Activated CD8-positive, alpha-beta memory T cell treated with anti-CD3 and anti-CD28 coated beads, Interleukin-2, amount 10 ng/mL, durations not matched to agents 7 days and 5 days (primary cell): Measurements from ENCODE around the gene CLSTN2. TPM values are rescaled to one million over a fixed set of nuclear protein-coding genes. Genes with fewer than 3 reads are reported as not detected.

Experiments used
- ATAC-seq: fragments of 150-1000 bp; cut with Tn5 transposase; one replicate; pipeline ENCODE4 v1.10.0; 2021; ENCODE audit warnings: moderate library complexity
- CTCF ChIA-PET: fragments of 350-600 bp; sonication (Branson Sonifier 250); formaldehyde crosslinking; loops from one replicate; lab custom pipeline; 2021; ENCODE audit warnings: antibody characterized with exemption; lab: Charles Lee
- DNase-seq: peaks from one replicate; pipeline ENCODE4 v3.0.0-alpha.2; 2020
- H3K27ac Mint-ChIP-seq: one replicate; pipeline ENCODE4 v1.8.0; 2021; ENCODE audit warnings: mild to moderate bottlenecking, mixed read lengths
- H3K27me3 Mint-ChIP-seq: one replicate; pipeline ENCODE4 v1.8.0; 2021; ENCODE audit warnings: mixed read lengths
- H3K36me3 Mint-ChIP-seq: one replicate; pipeline ENCODE4 v1.8.0; 2021; ENCODE audit warnings: mild to moderate bottlenecking, mixed read lengths
- H3K4me1 Mint-ChIP-seq: one replicate; pipeline ENCODE4 v1.8.0; 2021; ENCODE audit warnings: mixed read lengths
- H3K4me3 Mint-ChIP-seq: one replicate; pipeline ENCODE4 v1.8.0; 2021; ENCODE audit warnings: mild to moderate bottlenecking, moderate library complexity, mixed read lengths
- H3K9me3 Mint-ChIP-seq: one replicate; pipeline ENCODE4 v1.8.0; 2022; ENCODE audit warnings: low read depth, mixed read lengths
- total RNA-seq, 2 experiments: library from RNA; stranded (reverse); gene quantifications; one replicate each; pipeline ENCODE4 v1.2.3, GENCODE V29; 2021

The CLSTN2 gene
- total RNA-seq, 2 experiments from 2014 or later: 0.07 TPM; not detected in 1

GRCh38 chr3:140296796-140297352, 361.9 kb downstream of the CLSTN2 start:
- H3K27me3 Mint-ChIP-seq: no peaks in the 10 kb centered on the region
- H3K4me3 Mint-ChIP-seq: no peak overlapping the region
- CTCF ChIA-PET: no interaction called here
- no peak overlapping the region for H3K27ac Mint-ChIP-seq
- H3K4me1 Mint-ChIP-seq: no peaks in the 10 kb centered on the region
- DNase-seq (no peak), ATAC-seq (no peak)
- H3K9me3 Mint-ChIP-seq: no peaks in the 10 kb centered on the region
- H3K36me3 Mint-ChIP-seq: no peaks in the 10 kb centered on the region

- no peaks in the 10 kb centered on the region for H3K9me3 Mint-ChIP-seq
Observed at GRCh38 chr3:140298043-140298442, 363.1 kb downstream of the CLSTN2 start.

DNA sequence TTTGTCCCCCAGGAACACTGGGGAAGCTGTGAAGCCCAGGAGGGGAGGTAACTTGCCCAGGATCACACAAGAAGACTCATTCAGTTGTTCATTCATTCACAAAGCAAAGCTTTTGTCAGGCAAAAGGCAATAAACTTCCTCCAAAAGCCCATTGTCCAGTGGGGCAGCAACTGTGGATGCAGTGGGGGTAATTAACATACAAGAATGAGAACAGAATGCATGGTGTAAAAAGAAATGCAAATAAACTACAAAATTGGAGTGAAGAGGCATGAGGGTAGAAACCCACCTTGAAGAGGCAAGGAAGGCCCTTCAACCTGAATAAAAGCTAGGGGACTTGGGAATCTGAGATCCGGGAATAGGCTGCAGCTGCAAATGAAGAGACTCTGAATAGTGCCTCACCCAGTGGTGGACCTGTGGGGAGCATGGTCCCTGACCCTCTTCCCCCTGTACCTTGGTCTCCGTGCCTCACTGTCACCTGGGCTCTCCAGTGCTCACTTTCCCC, 363.6 kb downstream of the CLSTN2 start:
- CTCF ChIA-PET: no interaction called here
- H3K9me3 Mint-ChIP-seq: no peaks in the 10 kb centered on the region

More at GRCh38 chr3:140298043-140298442, 363.1 kb downstream of the CLSTN2 start:
- CTCF ChIA-PET: no interaction called here
- ATAC-seq: no peak
- no peak for DNase-seq
- Mint-ChIP-seq H3K36me3 (no peaks in the 10 kb centered on the region), H3K27me3 (no peaks in the 10 kb centered on the region), H3K4me3 (no peak overlapping the region), H3K4me1 (no peaks in the 10 kb centered on the region), H3K27ac (no peak overlapping the region)

DNA sequence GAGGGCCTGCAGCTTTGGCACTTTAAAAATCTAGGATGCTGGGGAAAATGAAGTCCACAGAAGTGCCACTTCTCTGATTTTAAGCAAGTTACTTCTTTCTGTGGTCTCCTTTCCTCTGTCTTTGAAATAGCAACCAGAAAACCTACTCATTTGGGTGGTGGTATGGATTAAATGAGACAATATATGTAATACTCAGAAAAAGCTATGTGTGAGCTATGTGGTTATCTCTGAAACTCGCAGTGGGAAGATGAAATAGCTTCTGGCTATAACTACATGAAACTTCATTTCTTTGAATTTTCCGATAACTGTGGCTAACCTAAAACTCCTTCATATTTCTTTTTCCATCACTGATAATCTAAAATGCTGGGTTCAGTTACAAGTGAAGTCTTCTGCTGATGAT, 368.9 kb downstream of the CLSTN2 start:
- Mint-ChIP-seq H3K27ac (no peak overlapping the region), H3K27me3 (no peaks in the 10 kb centered on the region), H3K4me1 (no peaks in the 10 kb centered on the region), H3K9me3 (no peaks in the 10 kb centered on the region), H3K4me3 (no peak overlapping the region), H3K36me3 (no peaks in the 10 kb centered on the region)
- no peak for DNase-seq
- no peak for ATAC-seq
- CTCF ChIA-PET: no interaction called here

More for the DNA sequence above, 363.6 kb downstream of the CLSTN2 start:
- no peak overlapping the region for H3K4me3 Mint-ChIP-seq
- H3K27me3 Mint-ChIP-seq: no peaks in the 10 kb centered on the region
- H3K4me1 Mint-ChIP-seq: no peaks in the 10 kb centered on the region
- ATAC-seq (no peak), DNase-seq (no peak)
- no peak overlapping the region for H3K27ac Mint-ChIP-seq
- H3K36me3 Mint-ChIP-seq: no peaks in the 10 kb centered on the region

DNA sequence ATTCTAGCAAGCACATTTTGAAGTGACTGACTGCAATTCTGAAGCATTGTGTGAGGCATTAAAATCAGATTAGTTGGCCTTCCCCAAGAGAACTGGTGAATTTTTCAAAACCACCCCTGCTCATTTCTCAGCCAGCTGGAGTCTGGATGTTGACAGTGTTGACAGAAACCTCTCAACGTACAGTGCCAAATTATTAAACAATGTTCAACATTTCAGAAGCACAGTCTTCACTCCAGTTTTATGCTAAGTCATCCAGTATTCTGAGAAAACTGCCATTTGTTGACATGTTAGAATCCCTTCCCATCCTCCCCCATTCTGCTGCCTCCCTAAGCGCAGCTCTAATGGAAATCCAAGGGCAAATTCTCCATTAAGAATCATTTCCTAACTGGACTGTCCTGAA, 373.6 kb downstream of the CLSTN2 start:
- Mint-ChIP-seq H3K36me3 (no peaks in the 10 kb centered on the region), H3K4me3 (no peak overlapping the region), H3K4me1 (no peaks in the 10 kb centered on the region), H3K9me3 (no peaks in the 10 kb centered on the region), H3K27me3 (no peaks in the 10 kb centered on the region), H3K27ac (no peak overlapping the region)
- no peak for DNase-seq
- ATAC-seq: no peak
- CTCF ChIA-PET: no interaction called here

DNA sequence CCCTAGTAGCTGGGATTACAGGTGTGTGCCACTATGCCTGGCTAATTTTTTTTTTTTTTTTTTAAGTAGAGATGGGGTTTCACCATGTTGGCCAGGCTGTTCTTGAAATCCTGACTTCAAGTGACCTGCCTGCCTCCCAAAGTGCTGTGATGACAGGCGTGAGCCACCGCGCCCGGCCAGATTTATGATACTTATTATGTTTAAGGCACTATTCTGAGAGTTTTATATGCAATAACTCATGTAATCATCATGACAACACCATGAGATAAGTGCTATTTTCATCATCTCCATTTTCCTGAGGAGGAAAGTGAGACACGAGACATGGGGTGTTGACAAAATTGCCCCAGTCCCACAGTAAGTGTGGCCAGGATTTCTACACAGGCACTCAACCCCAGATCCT, 376.4 kb downstream of the CLSTN2 start:
- DNase-seq (no peak), ATAC-seq (no peak)
- H3K27ac Mint-ChIP-seq: no peak overlapping the region
- no peaks in the 10 kb centered on the region for H3K9me3 Mint-ChIP-seq
- H3K4me3 Mint-ChIP-seq: no peak overlapping the region
- no peaks in the 10 kb centered on the region for H3K27me3 Mint-ChIP-seq
- no peaks in the 10 kb centered on the region for H3K36me3 Mint-ChIP-seq
- CTCF ChIA-PET: no interaction called here
- H3K4me1 Mint-ChIP-seq: no peaks in the 10 kb centered on the region

DNA sequence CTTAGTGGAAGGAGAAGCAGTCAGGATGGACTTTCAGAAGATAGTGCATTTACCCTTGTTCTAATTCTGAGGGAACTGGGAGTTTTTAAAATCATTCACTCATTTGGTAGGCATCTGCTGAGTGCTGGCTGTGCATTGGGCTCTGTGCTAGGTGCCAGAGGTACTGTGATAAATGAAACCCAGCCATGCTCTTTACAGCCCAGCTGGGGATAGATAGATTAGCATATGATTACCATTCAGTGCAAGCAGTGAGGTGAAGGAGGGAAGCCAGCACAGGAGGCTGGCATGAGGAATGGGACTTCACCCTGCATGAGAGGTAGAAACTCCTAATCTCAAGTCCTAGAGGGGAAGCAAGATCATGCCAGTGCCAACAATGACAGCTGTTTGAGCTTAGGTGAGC, 381.0 kb downstream of the CLSTN2 start:
- CTCF ChIA-PET: no interaction called here
- no peak overlapping the region for H3K27ac Mint-ChIP-seq
- no peaks in the 10 kb centered on the region for H3K4me1 Mint-ChIP-seq
- no peak overlapping the region for H3K4me3 Mint-ChIP-seq
- no peaks in the 10 kb centered on the region for H3K27me3 Mint-ChIP-seq
- H3K9me3 Mint-ChIP-seq: no peaks in the 10 kb centered on the region
- ATAC-seq: no peak
- DNase-seq: no peak
- H3K36me3 Mint-ChIP-seq: no peaks in the 10 kb centered on the region

DNA sequence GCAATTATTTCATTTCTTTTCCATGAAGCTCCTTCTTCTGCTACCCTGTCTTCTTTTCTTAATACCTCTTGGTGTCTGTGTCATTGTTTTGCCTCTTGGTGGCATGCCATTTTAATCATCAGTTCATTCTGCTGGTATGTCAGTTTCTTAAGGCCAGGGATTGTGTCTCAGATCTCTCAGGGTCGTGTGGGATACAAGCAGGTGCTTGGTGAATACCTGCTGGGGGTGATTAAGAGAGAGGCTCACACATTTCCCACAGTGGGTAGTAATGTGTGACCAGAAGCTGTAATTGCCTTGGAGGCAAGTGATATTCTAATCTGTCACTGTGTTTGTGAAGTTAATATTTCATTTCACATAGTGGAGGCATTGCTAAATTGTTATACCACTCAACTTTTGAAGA, 381.5 kb downstream of the CLSTN2 start:
- CTCF ChIA-PET: no interaction called here
- no peak for DNase-seq
- Mint-ChIP-seq H3K27ac (no peak overlapping the region), H3K36me3 (no peaks in the 10 kb centered on the region), H3K27me3 (no peaks in the 10 kb centered on the region), H3K4me1 (no peaks in the 10 kb centered on the region), H3K4me3 (no peak overlapping the region), H3K9me3 (no peaks in the 10 kb centered on the region)
- no peak for ATAC-seq

DNA sequence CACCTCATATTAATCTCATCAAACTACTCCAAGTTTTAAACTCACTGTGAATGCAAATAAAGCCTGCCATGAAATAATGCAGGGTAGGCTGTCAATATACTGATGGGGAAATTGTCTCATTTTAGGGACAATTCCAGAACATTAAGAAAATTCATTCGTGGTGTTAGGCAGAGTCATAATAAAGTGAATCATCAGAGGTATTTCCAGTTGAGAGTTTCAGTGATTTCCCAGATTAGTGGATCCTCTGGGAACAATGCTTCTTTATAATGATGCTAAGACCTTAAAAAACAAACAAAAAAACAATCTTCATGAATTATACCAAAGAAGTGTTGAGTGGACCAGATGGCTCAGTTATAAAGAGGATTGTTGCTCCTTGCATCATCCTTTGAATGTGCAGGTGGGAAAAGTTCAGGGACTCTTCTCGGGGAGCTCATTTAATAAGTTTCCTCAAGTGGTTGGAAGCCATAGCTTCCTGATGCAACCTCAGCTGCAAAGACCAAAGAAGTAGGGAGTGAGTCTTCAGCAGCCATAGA, 381.9 kb downstream of the CLSTN2 start:
- no peak overlapping the region for H3K27ac Mint-ChIP-seq
- H3K9me3 Mint-ChIP-seq: no peaks in the 10 kb centered on the region
- CTCF ChIA-PET: no interaction called here
- no peaks in the 10 kb centered on the region for H3K36me3 Mint-ChIP-seq
- ATAC-seq (no peak), DNase-seq (no peak)
- H3K4me3 Mint-ChIP-seq: no peak overlapping the region
- H3K27me3 Mint-ChIP-seq: no peaks in the 10 kb centered on the region
- no peaks in the 10 kb centered on the region for H3K4me1 Mint-ChIP-seq

- H3K9me3 Mint-ChIP-seq: no peaks in the 10 kb centered on the region
- H3K4me3 Mint-ChIP-seq: no peak overlapping the region
- no peak overlapping the region for H3K27ac Mint-ChIP-seq
- no peaks in the 10 kb centered on the region for H3K27me3 Mint-ChIP-seq
- H3K36me3 Mint-ChIP-seq: no peaks in the 10 kb centered on the region
- ATAC-seq (no peak), DNase-seq (no peak)
- no peaks in the 10 kb centered on the region for H3K4me1 Mint-ChIP-seq
- CTCF ChIA-PET: no interaction called here
Observed at GRCh38 chr3:140319739-140320138, 384.8 kb downstream of the CLSTN2 start.

GRCh38 chr3:140323561-140323960, 388.6 kb downstream of the CLSTN2 start:
- H3K36me3 Mint-ChIP-seq: no peaks in the 10 kb centered on the region
- H3K27ac Mint-ChIP-seq: no peak overlapping the region
- no peak overlapping the region for H3K4me3 Mint-ChIP-seq
- H3K27me3 Mint-ChIP-seq: no peaks in the 10 kb centered on the region
- DNase-seq (no peak), ATAC-seq (no peak)
- CTCF ChIA-PET: no interaction called here
- no peaks in the 10 kb centered on the region for H3K4me1 Mint-ChIP-seq
- no peaks in the 10 kb centered on the region for H3K9me3 Mint-ChIP-seq

- H3K36me3 Mint-ChIP-seq: no peaks in the 10 kb centered on the region
- no peaks in the 10 kb centered on the region for H3K4me1 Mint-ChIP-seq
- no peak for ATAC-seq
- H3K27ac Mint-ChIP-seq: no peak overlapping the region
- DNase-seq: no peak
- H3K9me3 Mint-ChIP-seq: no peaks in the 10 kb centered on the region
- CTCF ChIA-PET: no interaction called here
- H3K4me3 Mint-ChIP-seq: no peak overlapping the region
- H3K27me3 Mint-ChIP-seq: peaks cover 5% of the 10 kb centered on the region
Observed at GRCh38 chr3:140332131-140332530, 397.1 kb downstream of the CLSTN2 start.

GRCh38 chr3:140334132-140334929, 399.3 kb downstream of the CLSTN2 start:
- DNase-seq (no peak), ATAC-seq (no peak)
- CTCF ChIA-PET: no interaction called here
- Mint-ChIP-seq H3K9me3 (no peaks in the 10 kb centered on the region), H3K36me3 (no peaks in the 10 kb centered on the region), H3K27ac (no peak overlapping the region), H3K27me3 (peaks cover 5% of the 10 kb centered on the region), H3K4me3 (no peak overlapping the region), H3K4me1 (no peaks in the 10 kb centered on the region)

DNA sequence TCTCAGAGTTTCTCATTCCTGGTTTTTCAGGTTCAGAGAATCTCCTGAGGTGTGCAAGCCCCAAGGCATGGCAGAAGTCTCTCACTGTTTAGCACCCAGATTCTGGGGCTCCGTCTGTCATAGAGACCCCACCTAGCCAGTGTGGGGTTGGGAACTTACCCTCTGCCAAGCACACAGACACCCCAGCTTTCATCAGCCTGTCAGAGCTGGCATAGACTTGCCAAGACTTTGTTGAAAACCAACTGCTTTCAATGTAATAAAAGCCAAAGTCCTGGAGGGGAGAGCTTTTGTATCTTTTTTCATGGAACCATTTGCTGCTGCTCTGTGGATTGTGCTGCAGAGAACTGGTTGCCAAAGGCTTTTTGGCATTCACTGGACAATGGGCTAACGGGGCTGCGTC, 401.5 kb downstream of the CLSTN2 start:
- Mint-ChIP-seq H3K36me3 (no peaks in the 10 kb centered on the region), H3K9me3 (no peaks in the 10 kb centered on the region), H3K27ac (no peak overlapping the region), H3K27me3 (peaks cover 5% of the 10 kb centered on the region), H3K4me1 (no peaks in the 10 kb centered on the region), H3K4me3 (no peak overlapping the region)
- CTCF ChIA-PET: no interaction called here
- ATAC-seq (no peak), DNase-seq (no peak)
